Neural cell (in vitro differentiated cells): Measurements from ENCODE around the gene WWC1. TPM values are rescaled to one million over a fixed set of nuclear protein-coding genes. Genes with fewer than 3 reads are reported as not detected.

Experiments
- H2AFZ ChIP-seq: fragments of 200-600, 300-800 bp; sonication (generic), shearing (Covaris generic); 2 replicates; pipeline ENCODE4 v1.6.0; 2014; ENCODE audit warnings: low read depth, mild to moderate bottlenecking, antibody characterized with exemption, low read length, moderate library complexity
- H3F3A ChIP-seq: fragments of 200-600 bp; shearing (Covaris generic); 2 replicates; pipeline ENCODE4 v1.6.1; 2016; ENCODE audit warnings: mild to moderate bottlenecking, moderate library complexity, mixed read lengths, antibody characterized with exemption, low read length; ENCODE audit not compliant: insufficient read depth, poor library complexity, severe bottlenecking
- H3K27ac ChIP-seq: fragments of 200-600, 300-800 bp; sonication (generic), shearing (Covaris generic); 2 replicates; pipeline ENCODE4 v1.5.1; 2014; ENCODE audit warnings: mild to moderate bottlenecking, low read length, moderate library complexity
- H3K27me3 ChIP-seq: fragments of 300-800, 200-600 bp; sonication (generic), shearing (Covaris generic); 2 replicates; pipeline ENCODE4 v1.6.0; 2014; ENCODE audit warnings: mild to moderate bottlenecking, low read depth, low read length, moderate library complexity; ENCODE audit not compliant: insufficient read depth
- H3K36me3 ChIP-seq: fragments of 300-800, 200-600 bp; sonication (generic), shearing (Covaris generic); 2 replicates; pipeline ENCODE4 v1.5.1; 2014; ENCODE audit warnings: mild to moderate bottlenecking, antibody characterized with exemption, low read length, moderate library complexity; ENCODE audit not compliant: insufficient read depth
- H3K4me2 ChIP-seq: fragments of 300-800, 200-600 bp; sonication (generic), shearing (Covaris generic); 2 replicates; pipeline ENCODE4 v1.6.0; 2014; ENCODE audit warnings: mild to moderate bottlenecking, low read length
- H3K4me3 ChIP-seq: fragments of 300-800, 200-600 bp; sonication (generic), shearing (Covaris generic); 2 replicates; pipeline ENCODE4 v1.5.1; 2014; ENCODE audit warnings: mild to moderate bottlenecking, low read length, moderate library complexity
- H3K79me2 ChIP-seq: fragments of 200-600 bp; shearing (Covaris generic); replicated peaks from 2 replicates; pipeline ENCODE4 v1.6.0; 2014; ENCODE audit warnings: mild to moderate bottlenecking, low read length, moderate library complexity; ENCODE audit not compliant: insufficient read depth
- H3K9ac ChIP-seq: fragments of 300-800, 200-600 bp; sonication (generic), shearing (Covaris generic); 2 replicates; pipeline ENCODE4 v1.6.1; 2016; ENCODE audit warnings: mild to moderate bottlenecking, low read length, mixed read lengths
- H3K9me2 ChIP-seq: fragments of 200-600 bp; shearing (Covaris generic); 2 replicates; pipeline ENCODE4 v1.6.1; 2016; ENCODE audit warnings: mild to moderate bottlenecking, low read length, mixed read lengths; ENCODE audit not compliant: insufficient read depth
- H3K9me3 ChIP-seq: fragments of 200-600, 300-800 bp; sonication (generic), shearing (Covaris generic); 2 replicates; pipeline ENCODE4 v1.6.1; 2016; ENCODE audit warnings: mild to moderate bottlenecking, mixed run types, low read length, moderate library complexity, mixed read lengths
- H4K20me1 ChIP-seq: fragments of 200-600 bp; shearing (Covaris generic); 2 replicates; pipeline ENCODE4 v1.6.1; 2016; ENCODE audit warnings: mild to moderate bottlenecking, mixed run types; ENCODE audit not compliant: insufficient read depth
- EP300 ChIP-seq: fragments of 450-650 bp; conservative IDR thresholded peaks from 2 replicates; pipeline ENCODE4 v1.6.1; 2014; ENCODE audit warnings: antibody characterized with exemption, mild to moderate bottlenecking, moderate library complexity; ENCODE audit not compliant: poor library complexity, severe bottlenecking
- EZH2 ChIP-seq: fragments of 200-600, 300-800 bp; shearing (Covaris generic), sonication (generic); IDR thresholded peaks from 2 replicates; pipeline ENCODE4 v1.6.1; 2014; ENCODE audit warnings: antibody characterized with exemption, low read length, borderline replicate concordance, mild to moderate bottlenecking; ENCODE audit not compliant: insufficient read depth, poor library complexity, severe bottlenecking
- MXI1 ChIP-seq: fragments of 450-650 bp; conservative IDR thresholded peaks from 2 replicates; pipeline ENCODE4 v1.6.1; 2014; ENCODE audit warnings: antibody characterized with exemption, mild to moderate bottlenecking; ENCODE audit not compliant: poor library complexity, severe bottlenecking
- POLR2AphosphoS5 ChIP-seq: IDR thresholded peaks from 2 replicates; pipeline ENCODE4 v1.6.1; 2012
- RAD21 ChIP-seq: fragments of 450-650 bp; conservative IDR thresholded peaks from 2 replicates; pipeline ENCODE4 v1.6.1; 2014; ENCODE audit warnings: antibody characterized with exemption, mild to moderate bottlenecking, moderate library complexity
- SMC3 ChIP-seq: fragments of 450-650 bp; conservative IDR thresholded peaks from 2 replicates; pipeline ENCODE4 v1.6.1; 2014; ENCODE audit warnings: antibody characterized with exemption, mild to moderate bottlenecking, moderate library complexity; ENCODE audit not compliant: poor library complexity
- TAF1 ChIP-seq: IDR thresholded peaks from 2 replicates; pipeline ENCODE4 v1.6.1; 2012; ENCODE audit warnings: low read depth
- polyA plus RNA-seq: library from polyadenylated mRNA; depleted of rRNA; stranded (reverse); fragments of >200 nt; gene quantifications from 2 replicates; pipeline ENCODE4 v1.2.3, GENCODE V29; 2014
- TF ChIP-seq, protein P1 (sequence below): fragments of 450-650 bp; IDR thresholded peaks from 2 replicates; pipeline ENCODE4 v1.5.1; 2014; ENCODE audit warnings: antibody characterized with exemption, mild to moderate bottlenecking, moderate library complexity; ENCODE audit not compliant: poor library complexity, severe bottlenecking
- TF ChIP-seq, protein P2 (sequence below): IDR thresholded peaks from 2 replicates; pipeline ENCODE4 v1.6.1; 2012; ENCODE audit warnings: borderline replicate concordance

The WWC1 gene
- polyA plus RNA-seq, 1 donor from 2014 or later: 0.97 TPM

GRCh38 chr5:168305281-168305680 lies 13.8 kb downstream of the WWC1 start:
- Histone ChIP-seq H3K79me2 (no peaks in the 10 kb centered on the region), H3F3A (no peaks in the 10 kb centered on the region), H3K9me2 (no peaks in the 10 kb centered on the region), H2AFZ (no peak overlapping the region), H3K9me3 (no peaks in the 10 kb centered on the region), H3K4me2 (no peak overlapping the region), H4K20me1 (no peaks in the 10 kb centered on the region), H3K27ac (no peak overlapping the region), H3K4me3 (no peak overlapping the region), H3K9ac (no peak overlapping the region), H3K36me3 (no peaks in the 10 kb centered on the region), H3K27me3 (no peaks in the 10 kb centered on the region)
- TF ChIP-seq POLR2AphosphoS5 (no peak), TAF1 (no peak), EZH2 (no peak), MXI1 (no peak), RAD21 (no peak), SMC3 (no peak), EP300 (no peak)
- TF ChIP-seq, protein P1, sequence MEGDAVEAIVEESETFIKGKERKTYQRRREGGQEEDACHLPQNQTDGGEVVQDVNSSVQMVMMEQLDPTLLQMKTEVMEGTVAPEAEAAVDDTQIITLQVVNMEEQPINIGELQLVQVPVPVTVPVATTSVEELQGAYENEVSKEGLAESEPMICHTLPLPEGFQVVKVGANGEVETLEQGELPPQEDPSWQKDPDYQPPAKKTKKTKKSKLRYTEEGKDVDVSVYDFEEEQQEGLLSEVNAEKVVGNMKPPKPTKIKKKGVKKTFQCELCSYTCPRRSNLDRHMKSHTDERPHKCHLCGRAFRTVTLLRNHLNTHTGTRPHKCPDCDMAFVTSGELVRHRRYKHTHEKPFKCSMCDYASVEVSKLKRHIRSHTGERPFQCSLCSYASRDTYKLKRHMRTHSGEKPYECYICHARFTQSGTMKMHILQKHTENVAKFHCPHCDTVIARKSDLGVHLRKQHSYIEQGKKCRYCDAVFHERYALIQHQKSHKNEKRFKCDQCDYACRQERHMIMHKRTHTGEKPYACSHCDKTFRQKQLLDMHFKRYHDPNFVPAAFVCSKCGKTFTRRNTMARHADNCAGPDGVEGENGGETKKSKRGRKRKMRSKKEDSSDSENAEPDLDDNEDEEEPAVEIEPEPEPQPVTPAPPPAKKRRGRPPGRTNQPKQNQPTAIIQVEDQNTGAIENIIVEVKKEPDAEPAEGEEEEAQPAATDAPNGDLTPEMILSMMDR: no peak
- TF ChIP-seq, protein P2, sequence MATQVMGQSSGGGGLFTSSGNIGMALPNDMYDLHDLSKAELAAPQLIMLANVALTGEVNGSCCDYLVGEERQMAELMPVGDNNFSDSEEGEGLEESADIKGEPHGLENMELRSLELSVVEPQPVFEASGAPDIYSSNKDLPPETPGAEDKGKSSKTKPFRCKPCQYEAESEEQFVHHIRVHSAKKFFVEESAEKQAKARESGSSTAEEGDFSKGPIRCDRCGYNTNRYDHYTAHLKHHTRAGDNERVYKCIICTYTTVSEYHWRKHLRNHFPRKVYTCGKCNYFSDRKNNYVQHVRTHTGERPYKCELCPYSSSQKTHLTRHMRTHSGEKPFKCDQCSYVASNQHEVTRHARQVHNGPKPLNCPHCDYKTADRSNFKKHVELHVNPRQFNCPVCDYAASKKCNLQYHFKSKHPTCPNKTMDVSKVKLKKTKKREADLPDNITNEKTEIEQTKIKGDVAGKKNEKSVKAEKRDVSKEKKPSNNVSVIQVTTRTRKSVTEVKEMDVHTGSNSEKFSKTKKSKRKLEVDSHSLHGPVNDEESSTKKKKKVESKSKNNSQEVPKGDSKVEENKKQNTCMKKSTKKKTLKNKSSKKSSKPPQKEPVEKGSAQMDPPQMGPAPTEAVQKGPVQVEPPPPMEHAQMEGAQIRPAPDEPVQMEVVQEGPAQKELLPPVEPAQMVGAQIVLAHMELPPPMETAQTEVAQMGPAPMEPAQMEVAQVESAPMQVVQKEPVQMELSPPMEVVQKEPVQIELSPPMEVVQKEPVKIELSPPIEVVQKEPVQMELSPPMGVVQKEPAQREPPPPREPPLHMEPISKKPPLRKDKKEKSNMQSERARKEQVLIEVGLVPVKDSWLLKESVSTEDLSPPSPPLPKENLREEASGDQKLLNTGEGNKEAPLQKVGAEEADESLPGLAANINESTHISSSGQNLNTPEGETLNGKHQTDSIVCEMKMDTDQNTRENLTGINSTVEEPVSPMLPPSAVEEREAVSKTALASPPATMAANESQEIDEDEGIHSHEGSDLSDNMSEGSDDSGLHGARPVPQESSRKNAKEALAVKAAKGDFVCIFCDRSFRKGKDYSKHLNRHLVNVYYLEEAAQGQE: no peak

DNA sequence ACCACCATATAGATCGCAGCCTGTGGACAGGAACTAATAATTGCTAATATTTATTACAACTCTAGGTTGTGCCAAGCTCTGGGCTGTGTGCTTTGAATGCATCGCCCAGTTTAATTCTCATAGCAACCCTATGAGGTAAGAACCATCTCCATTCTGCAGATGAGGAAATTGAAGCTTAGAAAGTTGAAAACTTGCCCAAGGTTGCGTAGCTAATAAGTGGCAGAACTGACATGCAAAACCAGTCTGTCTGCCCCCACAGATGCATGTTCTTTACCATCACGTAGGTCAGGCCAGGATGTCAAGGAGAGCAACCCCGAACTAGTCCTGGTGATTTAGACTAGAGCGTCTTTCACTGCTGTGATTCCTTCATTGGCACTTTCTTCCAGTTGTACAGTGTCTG lies 15.6 kb downstream of the WWC1 start:
- H3K4me3 ChIP-seq: no peak overlapping the region
- no peaks in the 10 kb centered on the region for H3K27me3 ChIP-seq
- no peaks in the 10 kb centered on the region for H3K79me2 ChIP-seq
- H3F3A ChIP-seq: no peaks in the 10 kb centered on the region
- no peaks in the 10 kb centered on the region for H3K36me3 ChIP-seq
- TF ChIP-seq, protein P2: no peak
- TF ChIP-seq SMC3 (no peak), RAD21 (no peak), POLR2AphosphoS5 (no peak), EP300 (no peak), TAF1 (no peak), MXI1 (no peak), EZH2 (no peak)
- TF ChIP-seq, protein P1: no peak
- no peak overlapping the region for H3K4me2 ChIP-seq
- H3K27ac ChIP-seq: no peak overlapping the region
- no peak overlapping the region for H2AFZ ChIP-seq
- H4K20me1 ChIP-seq: no peaks in the 10 kb centered on the region
- H3K9me3 ChIP-seq: no peaks in the 10 kb centered on the region
- no peak overlapping the region for H3K9ac ChIP-seq
- H3K9me2 ChIP-seq: no peaks in the 10 kb centered on the region
